ENCODE data around the gene TRIOBP.

The TRIOBP gene

GRCh38 chr22:37747080-37747714 is 50.3 kb downstream of the TRIOBP start:
- no peak for TF ChIP-seq CTCF (IDR thresholded peaks at IDR 0.05; ENCODE audit: low read depth, low read length)
- H3K27ac ChIP-seq = no peak overlapping the region
- H3K36me3 ChIP-seq = no peaks in the 10 kb centered on the region
- no peaks in the 10 kb centered on the region for H3K9me3 ChIP-seq (ENCODE audit: severe bottlenecking)
- peak overlapping the region; percentile 84 for H3K4me3 ChIP-seq (ENCODE audit: low read depth, low read length)
- no peaks in the 10 kb centered on the region for H3K27me3 ChIP-seq (ENCODE audit: insufficient read depth, low read depth, severe bottlenecking)
- no peak for DNase-seq

GRCh38 chr22:37747715-37748100 is 50.9 kb downstream of the TRIOBP start:
- Histone ChIP-seq H3K27ac (no peak overlapping the region), H3K27me3 (ENCODE audit: insufficient read depth, low read depth, severe bottlenecking) (no peaks in the 10 kb centered on the region), H3K9me3 (ENCODE audit: severe bottlenecking) (no peaks in the 10 kb centered on the region), H3K4me3 (ENCODE audit: low read depth, low read length) (no peak overlapping the region), H3K36me3 (no peaks in the 10 kb centered on the region)
- no peak for TF ChIP-seq CTCF (IDR thresholded peaks at IDR 0.05; ENCODE audit: low read depth, low read length)
- DNase-seq = no peak

GRCh38 chr22:37748659-37749058 is 51.8 kb downstream of the TRIOBP start:
- H3K4me3 ChIP-seq (ENCODE audit: low read depth, low read length) = no peak overlapping the region
- H3K9me3 ChIP-seq (ENCODE audit: severe bottlenecking) = no peaks in the 10 kb centered on the region
- H3K27ac ChIP-seq = no peak overlapping the region
- DNase-seq = no peak
- no peaks in the 10 kb centered on the region for H3K27me3 ChIP-seq (ENCODE audit: insufficient read depth, low read depth, severe bottlenecking)
- TF ChIP-seq CTCF (IDR thresholded peaks at IDR 0.05; ENCODE audit: low read depth, low read length) = no peak
- H3K36me3 ChIP-seq = no peaks in the 10 kb centered on the region

GRCh38 chr22:37749226-37749625 is 52.4 kb downstream of the TRIOBP start:
- no peaks in the 10 kb centered on the region for H3K27me3 ChIP-seq (ENCODE audit: insufficient read depth, low read depth, severe bottlenecking)
- H3K4me3 ChIP-seq (ENCODE audit: low read depth, low read length) = no peak overlapping the region
- H3K27ac ChIP-seq = no peak overlapping the region
- H3K36me3 ChIP-seq = no peaks in the 10 kb centered on the region
- H3K9me3 ChIP-seq (ENCODE audit: severe bottlenecking) = no peaks in the 10 kb centered on the region
- no peak for TF ChIP-seq CTCF (IDR thresholded peaks at IDR 0.05; ENCODE audit: low read depth, low read length)
- no peak for DNase-seq

- Histone ChIP-seq H3K27ac (no peak overlapping the region), H3K36me3 (no peaks in the 10 kb centered on the region), H3K27me3 (ENCODE audit: insufficient read depth, low read depth, severe bottlenecking) (no peaks in the 10 kb centered on the region), H3K9me3 (ENCODE audit: severe bottlenecking) (no peaks in the 10 kb centered on the region), H3K4me3 (ENCODE audit: low read depth, low read length) (no peak overlapping the region)
- DNase-seq = no peak
- TF ChIP-seq CTCF (IDR thresholded peaks at IDR 0.05; ENCODE audit: low read depth, low read length) = no peak
Measured at GRCh38 chr22:37749831-37750595, 53.2 kb downstream of the TRIOBP start.

All from WERI-Rb-1 (cell line).